ENCODE data around the gene PHF24. TPM values are rescaled to one million over a fixed set of nuclear protein-coding genes. Genes with fewer than 3 reads are reported as not detected.
"Not testable (repeated sequence)": the region's sequence is repeated elsewhere in the genome, so short reads cannot be mapped to it uniquely, and the experiment has no call there.

PHF24 gene
- total RNA-seq, 1 donor from 2014 or later, result 0.11 TPM

DNA sequence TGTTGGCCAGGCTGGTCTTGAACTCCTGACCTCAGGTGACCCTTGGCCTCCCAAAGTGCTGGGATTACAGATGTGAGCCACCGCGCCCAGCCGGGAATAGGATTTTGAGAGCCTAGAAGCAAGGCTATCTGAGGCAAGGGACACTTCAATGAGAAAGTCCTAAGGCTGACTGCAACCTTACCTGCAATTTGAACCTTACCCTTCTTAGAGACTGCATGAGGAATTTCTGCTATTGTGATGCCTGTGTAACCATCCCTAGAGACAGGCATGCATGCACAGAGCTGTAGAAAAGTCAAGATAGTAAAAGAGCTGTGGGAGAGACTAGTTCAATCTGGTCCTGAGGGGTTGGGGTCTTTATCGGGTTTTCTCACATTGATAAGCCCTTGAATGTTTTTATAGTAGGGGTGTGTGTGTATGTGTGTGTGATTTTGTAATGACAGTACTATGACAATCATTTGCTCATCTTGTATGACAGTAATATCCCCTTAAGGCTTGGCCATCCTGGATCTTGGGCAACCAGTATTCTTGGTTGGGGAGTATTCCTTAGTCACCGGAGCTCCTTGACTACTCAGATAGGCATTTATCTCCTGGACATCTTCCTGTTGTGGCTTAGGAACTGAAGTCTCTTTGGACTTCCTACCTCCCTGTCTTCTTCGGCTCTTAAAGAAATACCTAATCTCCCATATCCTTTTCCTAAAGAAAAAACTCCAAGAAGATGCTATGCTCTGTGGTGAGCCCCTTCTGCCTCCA lies 42.6 kb downstream of the PHF24 start:
- no peaks in the 10 kb centered on the region for H3K9me3 ChIP-seq (replicated peaks)
- H3K27ac ChIP-seq (replicated peaks), result no peak overlapping the region
- intact Hi-C loops (cut with micrococcal nuclease), result no loop called here
- no peak overlapping the region for H3K4me3 ChIP-seq
- no peak for DNase-seq
- H3K36me3 ChIP-seq, result peaks cover 22% of the 10 kb centered on the region
- TF ChIP-seq, protein P1, sequence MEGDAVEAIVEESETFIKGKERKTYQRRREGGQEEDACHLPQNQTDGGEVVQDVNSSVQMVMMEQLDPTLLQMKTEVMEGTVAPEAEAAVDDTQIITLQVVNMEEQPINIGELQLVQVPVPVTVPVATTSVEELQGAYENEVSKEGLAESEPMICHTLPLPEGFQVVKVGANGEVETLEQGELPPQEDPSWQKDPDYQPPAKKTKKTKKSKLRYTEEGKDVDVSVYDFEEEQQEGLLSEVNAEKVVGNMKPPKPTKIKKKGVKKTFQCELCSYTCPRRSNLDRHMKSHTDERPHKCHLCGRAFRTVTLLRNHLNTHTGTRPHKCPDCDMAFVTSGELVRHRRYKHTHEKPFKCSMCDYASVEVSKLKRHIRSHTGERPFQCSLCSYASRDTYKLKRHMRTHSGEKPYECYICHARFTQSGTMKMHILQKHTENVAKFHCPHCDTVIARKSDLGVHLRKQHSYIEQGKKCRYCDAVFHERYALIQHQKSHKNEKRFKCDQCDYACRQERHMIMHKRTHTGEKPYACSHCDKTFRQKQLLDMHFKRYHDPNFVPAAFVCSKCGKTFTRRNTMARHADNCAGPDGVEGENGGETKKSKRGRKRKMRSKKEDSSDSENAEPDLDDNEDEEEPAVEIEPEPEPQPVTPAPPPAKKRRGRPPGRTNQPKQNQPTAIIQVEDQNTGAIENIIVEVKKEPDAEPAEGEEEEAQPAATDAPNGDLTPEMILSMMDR (IDR thresholded peaks at IDR 0.05; ENCODE audit: borderline replicate concordance), result no peak
- no peaks in the 10 kb centered on the region for H3K27me3 ChIP-seq (ENCODE audit: low read depth)
- H3K4me1 ChIP-seq, result peaks cover 27% of the 10 kb centered on the region

DNA sequence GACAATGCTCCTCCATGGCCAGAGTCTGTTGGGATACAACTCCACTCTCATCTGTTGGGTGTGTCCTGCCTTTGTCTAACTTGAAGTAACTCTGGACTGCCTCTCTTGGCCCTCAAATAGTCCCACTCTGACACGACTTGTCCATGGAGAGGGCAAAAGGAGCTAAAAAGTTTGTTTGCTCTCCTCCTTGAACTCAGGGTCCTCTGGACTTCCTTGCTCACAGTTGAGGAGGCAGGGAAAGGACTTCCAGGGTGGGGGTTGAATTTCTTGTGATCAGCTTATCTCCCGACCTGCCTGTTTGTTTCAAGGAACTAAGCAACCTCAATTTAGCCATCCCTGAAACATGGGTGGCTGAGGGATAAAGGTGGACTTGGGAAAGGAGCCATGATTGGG lies 43.2 kb downstream of the PHF24 start:
- H3K4me3 ChIP-seq, result no peak overlapping the region
- DNase-seq, result no peak
- H3K36me3 ChIP-seq, result peaks cover 19% of the 10 kb centered on the region
- H3K4me1 ChIP-seq, result peaks cover 21% of the 10 kb centered on the region
- H3K27me3 ChIP-seq (ENCODE audit: low read depth), result no peaks in the 10 kb centered on the region
- TF ChIP-seq, protein P1 (IDR thresholded peaks at IDR 0.05; ENCODE audit: borderline replicate concordance), result no peak
- no peaks in the 10 kb centered on the region for H3K9me3 ChIP-seq (replicated peaks)
- H3K27ac ChIP-seq (replicated peaks), result no peak overlapping the region
- intact Hi-C loops (cut with micrococcal nuclease), result no loop called here

- TF ChIP-seq, protein P1 (IDR thresholded peaks at IDR 0.05; ENCODE audit: borderline replicate concordance), result no peak
- Histone ChIP-seq H3K4me3 (no peak overlapping the region), H3K36me3 (peaks cover 12% of the 10 kb centered on the region), H3K4me1 (peaks cover 15% of the 10 kb centered on the region), H3K27ac (replicated peaks) (no peak overlapping the region), H3K9me3 (replicated peaks) (no peaks in the 10 kb centered on the region), H3K27me3 (ENCODE audit: low read depth) (no peaks in the 10 kb centered on the region)
- intact Hi-C loops (cut with micrococcal nuclease), result no loop called here
- no peak for DNase-seq
Observed at GRCh38 chr9:35001803-35002502, 43.9 kb downstream of the PHF24 start.

GRCh38 chr9:35002623-35003022 lies 44.5 kb downstream of the PHF24 start:
- intact Hi-C loops (cut with micrococcal nuclease), result no loop called here
- Histone ChIP-seq H3K4me3 (no peak overlapping the region), H3K27me3 (ENCODE audit: low read depth) (no peaks in the 10 kb centered on the region), H3K36me3 (peaks cover 5% of the 10 kb centered on the region), H3K9me3 (replicated peaks) (no peaks in the 10 kb centered on the region), H3K27ac (replicated peaks) (no peak overlapping the region), H3K4me1 (peaks cover 8% of the 10 kb centered on the region)
- DNase-seq, result no peak
- TF ChIP-seq, protein P1 (IDR thresholded peaks at IDR 0.05; ENCODE audit: borderline replicate concordance), result no peak

DNA sequence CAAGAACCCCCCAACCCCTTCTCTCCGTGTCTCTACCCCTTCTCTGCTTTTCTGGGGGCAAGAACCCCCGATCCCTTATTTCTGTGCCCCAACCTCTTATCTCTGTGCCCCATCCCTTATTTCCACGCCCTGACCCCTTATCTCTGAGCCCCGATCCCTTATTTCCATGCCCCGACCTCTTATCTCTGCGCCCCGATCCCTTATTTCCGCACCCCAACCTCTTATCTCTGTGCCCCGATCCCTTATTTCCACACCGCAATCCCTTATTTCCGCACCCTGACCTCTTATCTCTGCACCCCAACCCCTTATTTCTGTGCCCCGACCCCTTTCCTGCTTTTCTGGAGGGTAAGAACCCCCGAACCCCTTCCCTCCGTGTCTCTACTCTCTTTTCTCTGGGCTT lies 46.2 kb downstream of the PHF24 start:
- DNase-seq; intact Hi-C loops (cut with micrococcal nuclease); H3K27me3 ChIP-seq (ENCODE audit: low read depth); H3K4me1 ChIP-seq; H3K4me3 ChIP-seq; H3K9me3 ChIP-seq (replicated peaks); H3K36me3 ChIP-seq; H3K27ac ChIP-seq (replicated peaks): not testable (repeated sequence)

All from left ventricle myocardium inferior (tissue), 1 donor.